ENCODE measurements around the gene KCNMA1. TPM values are rescaled to one million over a fixed set of nuclear protein-coding genes. Genes with fewer than 3 reads are reported as not detected.

KCNMA1 gene
- total and polyA plus RNA-seq, 9 of the 15 experiments (the other 6 are each of a cell fraction or from before 2014, with no cell fraction given), result 0.01 to 0.95 (median 0.15) TPM; not detected in 4

- TF ChIP-seq CUX1 (CRISPR knock-in tag; IDR thresholded peaks at IDR 0.05), result no peak
Observed at GRCh38 chr10:77492368-77492994, 145.1 kb downstream of the KCNMA1 start (continued).

- Histone ChIP-seq H3K27me3 (ENCODE audit: control insufficient read depth in 2 of 2, insufficient read depth in 2 of 2, low read length in 2 of 2) (peaks cover 2 to 14% of the 10 kb centered on the region in 2 experiments; a peak in 2 of 5 replicates), H3K4me2 (ENCODE audit: insufficient read depth, low read length) (no peak overlapping the region), H3K27ac (ENCODE audit: extremely low read depth, low read depth, low read length) (no peak overlapping the region), H3K4me3 (no peak overlapping the region), H3K9ac (ENCODE audit: insufficient read depth in 1 of 2, low read depth in 2 of 2, low read length in 2 of 2) (no peak overlapping the region), H3K36me3 (ENCODE audit: control insufficient read depth, insufficient read depth, low read length) (no peaks in the 10 kb centered on the region), H3K79me2 (ENCODE audit: control insufficient read depth, insufficient read depth, low read length) (no peaks in the 10 kb centered on the region), H4K20me1 (replicated peaks; ENCODE audit: control insufficient read depth, insufficient read depth, low read length) (peaks cover 7% of the 10 kb centered on the region; the same call in 1 of the 2 replicates), H3K9me1 (ENCODE audit: control insufficient read depth, insufficient read depth, low read length) (no peaks in the 10 kb centered on the region), H3K9me3 (replicated peaks; ENCODE audit: control insufficient read depth, insufficient read depth, low read depth, low read length) (no peaks in the 10 kb centered on the region), H2AFZ (ENCODE audit: low read depth, low read length) (no peak overlapping the region), H3K4me1 (replicated peaks in 1 of 2; ENCODE audit: control insufficient read depth in 2 of 2, insufficient read depth in 2 of 2, low read length in 2 of 2) (no peaks in the 10 kb centered on the region)
- FAIRE-seq, result no peak
- ChIA-PET CTCF (ENCODE audit: low intra/inter-chr PET ratio) (no interaction called here), POLR2A (interaction anchor here (0.9 kb wide), 1 partner anchor 204 kb away, joined by 3 read pairs; no protein-coding TSS in a partner anchor)
- ATAC-seq, result no peak
- intact Hi-C loops (cut with micrococcal nuclease), result loop anchor here (10.0 kb wide), 1 partner anchor 154 kb away; no protein-coding TSS in a partner anchor
- no TSS peak for BruUV-seq (replicated peaks)
- WGBS (ENCODE audit: insufficient coverage, low coverage, missing lambda C conversion rate), result 2% methylated on average over 6 of the region's 6 CpGs
- in situ Hi-C loops (cut with MboI), result no loop called here
- DNase-seq (ENCODE audit: extremely low read depth in 1 of 4, low spot score in 3 of 4), result no peak
- TF ChIP-seq ZBTB2 (IDR thresholded peaks at IDR 0.05), result no peak
- TF ChIP-seq HMBOX1 (IDR thresholded peaks at IDR 0.05), result no peak
- no peak for TF ChIP-seq CBFA2T2 (conservative IDR thresholded peaks at IDR 0.05)
- TF ChIP-seq, protein P1, sequence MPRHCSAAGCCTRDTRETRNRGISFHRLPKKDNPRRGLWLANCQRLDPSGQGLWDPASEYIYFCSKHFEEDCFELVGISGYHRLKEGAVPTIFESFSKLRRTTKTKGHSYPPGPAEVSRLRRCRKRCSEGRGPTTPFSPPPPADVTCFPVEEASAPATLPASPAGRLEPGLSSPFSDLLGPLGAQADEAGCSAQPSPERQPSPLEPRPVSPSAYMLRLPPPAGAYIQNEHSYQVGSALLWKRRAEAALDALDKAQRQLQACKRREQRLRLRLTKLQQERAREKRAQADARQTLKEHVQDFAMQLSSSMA (CRISPR knock-in tag; IDR thresholded peaks at IDR 0.05), result no peak
- no peak for TF ChIP-seq MECOM (CRISPR knock-in tag; IDR thresholded peaks at IDR 0.05)
- TF ChIP-seq PURB (CRISPR knock-in tag; IDR thresholded peaks at IDR 0.05; ENCODE audit: low read depth), result no peak
- TF ChIP-seq GABPA (tag; conservative IDR thresholded peaks at IDR 0.05; ENCODE audit: low read depth), result no peak
- TF ChIP-seq YY1 (IDR thresholded peaks at IDR 0.05; ENCODE audit: borderline replicate concordance in 1 of 3, control insufficient read depth in 1 of 3, extremely low read depth in 1 of 3, insufficient read depth in 3 of 3, insufficient read length in 1 of 3, insufficient replicate concordance in 2 of 3, low read depth in 1 of 3, low read length in 2 of 3), result no peak
Observed at GRCh38 chr10:77490534-77491314, 146.9 kb downstream of the KCNMA1 start.
